Bronchial epithelial cell (primary cell): Measurements from ENCODE around the gene EDEM1. TPM values are rescaled to one million over a fixed set of nuclear protein-coding genes. Genes with fewer than 3 reads are reported as not detected.

ENCODE experiments used
- DNase-seq: peaks from one replicate; pipeline ENCODE4 v3.0.0-alpha.2; 2010; ENCODE audit warnings: low read depth
- FAIRE-seq: peaks from 2 replicates; lab custom pipeline; 2011; peaks lifted over from hg19 to GRCh38; lab: Jason Lieb, UNC
- H3K27me3 ChIP-seq: 2 replicates; pipeline ENCODE4 v1.5.1; 2011; ENCODE audit warnings: low read length; ENCODE audit not compliant: control insufficient read depth, insufficient read depth
- H3K36me3 ChIP-seq: 2 replicates; pipeline ENCODE4 v1.5.1; 2011; ENCODE audit warnings: low read length; ENCODE audit not compliant: control insufficient read depth, insufficient read depth
- H3K4me3 ChIP-seq: 2 replicates; pipeline ENCODE4 v1.5.1; 2011; ENCODE audit warnings: mild to moderate bottlenecking, low read depth, low read length, control low read depth
- CTCF ChIP-seq: IDR thresholded peaks from 2 replicates; pipeline ENCODE4 v1.5.1; 2011; ENCODE audit warnings: mild to moderate bottlenecking, moderate library complexity, low read length, control low read depth, inconsistent platforms; ENCODE audit not compliant: insufficient read depth, severe bottlenecking
- total RNA-seq: library from RNA; depleted of rRNA; stranded (reverse); fragments of >200 nt; gene quantifications from 2 replicates; pipeline ENCODE4 v1.2.1, GENCODE V29; 2014

EDEM1 gene
- total RNA-seq, 1 donor from 2014 or later: 37.6 TPM

GRCh38 chr3:5254281-5255048 lies 67.0 kb downstream of the EDEM1 start:
- no peak for TF ChIP-seq CTCF
- no peaks in the 10 kb centered on the region for H3K36me3 ChIP-seq
- peaks cover 2% of the 10 kb centered on the region for H3K27me3 ChIP-seq
- DNase-seq (no peak), FAIRE-seq (no peak)
- no peak overlapping the region for H3K4me3 ChIP-seq

GRCh38 chr3:5255404-5256344 lies 68.2 kb downstream of the EDEM1 start:
- DNase-seq (no peak), FAIRE-seq (no peak)
- Histone ChIP-seq H3K27me3 (peaks cover 2% of the 10 kb centered on the region), H3K4me3 (no peak overlapping the region), H3K36me3 (no peaks in the 10 kb centered on the region)
- TF ChIP-seq CTCF: no peak

GRCh38 chr3:5258526-5258925 lies 71.0 kb downstream of the EDEM1 start:
- H3K4me3 ChIP-seq: no peak overlapping the region
- no peak for TF ChIP-seq CTCF
- no peak for DNase-seq
- no peak for FAIRE-seq
- H3K36me3 ChIP-seq: no peaks in the 10 kb centered on the region
- H3K27me3 ChIP-seq: peaks cover 2% of the 10 kb centered on the region

GRCh38 chr3:5260992-5261501 lies 73.5 kb downstream of the EDEM1 start:
- no peaks in the 10 kb centered on the region for H3K27me3 ChIP-seq
- no peak for FAIRE-seq
- no peaks in the 10 kb centered on the region for H3K36me3 ChIP-seq
- no peak for TF ChIP-seq CTCF
- no peak overlapping the region for H3K4me3 ChIP-seq
- DNase-seq: no peak

- FAIRE-seq (no peak), DNase-seq (no peak)
- no peak for TF ChIP-seq CTCF
- Histone ChIP-seq H3K4me3 (no peak overlapping the region), H3K27me3 (no peaks in the 10 kb centered on the region), H3K36me3 (no peaks in the 10 kb centered on the region)
These were observed 75.0 kb downstream of the EDEM1 start for GRCh38 chr3:5262507-5262906.
